HG03025 (cell line): ENCODE data around the gene TUBB2B.
"Not testable (repeated sequence)": the region's sequence is repeated elsewhere in the genome, so short reads cannot be mapped to it uniquely, and the experiment has no call there.

Source experiments
- ATAC-seq: cut with Tn5 transposase; IDR thresholded peaks from one replicate; pipeline ENCODE4 v1.9.1; 2021; ENCODE audit warnings: mild to moderate bottlenecking, moderate library complexity; ENCODE audit not compliant: unreplicated experiment, low FRiP score

Gene TUBB2B

GRCh38 chr6:3193102-3193849 is 34.2 kb downstream of the TUBB2B start:
- no peak for ATAC-seq

DNA sequence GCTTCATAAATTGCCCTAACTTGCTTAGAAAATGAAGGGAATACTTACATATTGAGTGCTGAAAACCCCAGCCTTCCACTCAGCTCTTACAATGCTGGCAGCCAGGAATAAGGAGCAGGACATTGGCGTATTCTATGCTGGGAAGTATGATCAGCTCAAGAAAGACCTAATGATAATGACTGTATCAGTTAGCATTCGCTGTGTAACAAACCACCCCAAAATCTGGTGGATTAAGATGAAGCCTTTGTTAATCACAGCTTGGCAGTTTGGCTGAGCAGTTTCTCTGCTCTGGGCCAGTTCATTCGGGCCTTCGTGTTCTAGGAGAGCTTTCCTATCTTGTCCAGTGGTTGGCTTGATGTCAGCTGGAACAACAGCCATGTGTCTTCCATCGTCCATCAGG is 36.7 kb downstream of the TUBB2B start:
- ATAC-seq = no peak

- ATAC-seq = no peak
Measured at GRCh38 chr6:3190056-3190455, 37.4 kb downstream of the TUBB2B start.

DNA sequence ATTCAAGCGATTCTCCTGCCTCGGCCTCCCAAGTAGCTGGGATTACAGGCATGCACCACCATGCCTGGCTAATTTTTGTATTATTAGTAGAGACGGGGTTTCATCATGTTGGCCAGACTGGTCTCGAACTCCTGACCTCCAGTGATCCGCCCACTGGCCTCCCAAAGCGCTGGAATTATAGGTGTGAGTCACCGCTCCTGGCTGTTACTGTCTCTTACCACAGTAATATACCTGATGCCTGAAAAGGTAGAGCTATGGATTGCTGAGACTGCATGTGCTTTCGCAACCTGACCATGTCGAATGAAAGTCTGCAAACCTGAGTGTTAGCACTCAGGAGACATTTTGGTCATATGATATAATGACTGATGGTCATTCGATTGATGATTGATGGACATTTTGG is 38.3 kb downstream of the TUBB2B start:
- ATAC-seq = not testable (repeated sequence)

DNA sequence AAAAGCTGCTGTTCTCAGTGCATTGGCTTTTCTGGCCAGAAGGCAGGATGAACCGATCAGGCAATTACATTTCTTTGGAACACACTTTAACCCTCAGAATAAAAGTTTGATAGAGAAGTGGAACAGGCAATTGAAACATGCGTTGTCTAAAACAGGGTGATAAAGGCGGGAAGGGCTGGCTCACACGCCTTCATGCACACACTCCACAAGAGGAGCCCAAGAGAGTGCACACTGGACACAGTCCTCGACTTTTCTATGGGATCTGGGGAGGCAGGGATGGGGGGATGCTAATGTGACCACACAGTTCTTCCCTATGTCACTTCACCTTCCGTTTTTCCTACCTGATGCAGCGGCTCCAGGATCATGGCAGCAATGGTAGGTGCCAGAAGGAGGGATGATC is 39.2 kb downstream of the TUBB2B start:
- no peak for ATAC-seq

GRCh38 chr6:3186974-3187382 is 40.5 kb downstream of the TUBB2B start:
- no peak for ATAC-seq

- ATAC-seq = no peak
Measured at GRCh38 chr6:3183066-3183465, 44.4 kb downstream of the TUBB2B start.

GRCh38 chr6:3181105-3181504 is 46.3 kb downstream of the TUBB2B start:
- ATAC-seq = no peak

DNA sequence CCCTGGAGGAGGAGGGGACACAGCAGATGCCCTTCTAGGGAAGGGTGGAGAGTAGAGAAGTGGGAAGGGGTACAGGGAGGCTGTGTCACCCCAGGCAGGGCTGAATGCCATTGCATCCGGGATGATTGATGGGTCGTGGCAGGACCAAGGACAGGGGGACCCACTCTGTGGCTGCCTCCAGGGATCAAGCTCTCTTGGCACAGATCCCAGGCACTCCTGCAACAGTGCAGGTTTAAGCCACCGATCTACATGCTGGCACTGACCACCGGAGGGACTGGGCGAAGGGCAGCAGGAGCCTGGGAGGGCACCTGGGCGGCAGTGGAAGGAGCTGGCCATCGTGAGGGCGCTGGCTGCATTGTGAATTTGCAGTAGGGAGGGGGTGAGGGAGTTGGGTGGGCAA is 47.5 kb downstream of the TUBB2B start:
- not testable (repeated sequence) for ATAC-seq

GRCh38 chr6:3178666-3179065 is 48.8 kb downstream of the TUBB2B start:
- not testable (repeated sequence) for ATAC-seq

DNA sequence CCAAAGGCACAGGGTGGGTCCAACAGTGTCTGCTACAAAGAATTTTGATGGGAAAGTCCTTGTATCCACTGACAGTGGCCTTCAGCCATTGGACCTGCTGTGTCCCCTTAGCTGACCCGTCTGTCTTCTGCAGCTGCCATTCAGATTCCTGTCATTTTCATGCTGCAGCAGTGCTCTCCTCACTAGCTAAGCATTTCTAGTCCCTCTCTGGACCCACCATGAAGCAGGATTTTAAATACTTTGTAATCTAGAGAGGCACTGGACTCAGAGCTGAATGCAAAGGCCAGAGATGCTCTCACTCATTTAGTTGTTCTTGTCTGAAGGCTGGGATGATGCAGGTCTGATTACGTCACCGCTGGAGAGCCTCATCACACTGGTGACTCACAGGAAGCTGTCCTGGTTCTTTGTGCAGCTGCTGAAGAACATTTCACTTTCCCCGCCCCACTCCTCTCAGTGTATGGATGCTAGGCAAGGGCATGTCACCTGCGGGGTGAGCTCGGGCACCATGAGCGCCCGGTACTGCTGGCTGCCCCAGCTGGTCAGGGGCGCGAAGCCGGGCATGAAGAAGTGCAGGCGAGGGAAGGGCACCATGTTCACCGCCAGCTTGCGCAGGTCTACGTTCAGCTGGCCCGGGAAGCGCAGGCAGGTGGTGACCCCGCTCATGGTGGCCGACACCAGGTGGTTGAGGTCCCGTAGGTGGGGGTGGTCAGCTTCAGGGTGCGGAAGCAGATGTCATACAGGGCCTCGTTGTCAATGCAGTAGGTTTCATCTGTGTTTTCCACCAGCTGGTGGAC is 50.7 kb downstream of the TUBB2B start:
- ATAC-seq = no peak

GRCh38 chr6:3175715-3176402 is 51.6 kb downstream of the TUBB2B start:
- no peak for ATAC-seq
